MM.1S (cell line): ENCODE results near the gene DGLUCY.

Experiments used
- EZH2phosphoT487 ChIP-seq: fragments of 300-600 bp; sonication (generic); IDR thresholded peaks from 2 replicates; pipeline ENCODE4 v1.6.1; 2018; ENCODE audit warnings: antibody characterized with exemption, low read length
- TF ChIP-seq, protein P1 (sequence below): fragments of 300-600 bp; sonication (generic); IDR thresholded peaks from 2 replicates; pipeline ENCODE4 v1.5.1; 2016; ENCODE audit warnings: antibody characterized with exemption, low read length, mixed read lengths

DNA sequence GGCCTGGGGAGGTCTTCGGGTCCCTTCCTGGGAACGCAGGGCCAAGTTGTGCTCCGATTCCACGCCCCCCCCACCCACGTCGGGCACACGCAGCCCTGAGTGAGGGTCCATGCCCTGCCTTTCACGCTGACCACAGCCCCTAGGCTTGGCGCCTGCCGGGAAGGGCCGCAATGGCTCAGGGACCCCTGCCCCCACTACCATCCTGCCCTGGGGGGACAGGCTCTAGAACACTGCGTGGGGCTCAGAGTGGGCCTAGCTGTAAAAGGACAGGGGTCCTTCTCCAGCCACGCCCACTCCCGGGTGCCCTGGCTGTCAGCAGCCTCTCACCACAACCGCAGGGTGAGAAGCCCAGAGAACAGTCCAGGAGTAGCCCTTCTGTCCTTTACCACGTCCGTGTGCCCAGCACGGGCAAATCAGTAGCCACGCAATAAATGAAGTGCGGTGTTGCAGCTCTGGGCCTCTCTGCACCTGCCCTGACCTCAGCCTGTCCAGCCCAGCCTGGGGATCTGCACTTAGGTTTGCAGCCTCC lies 140.0 kb downstream of the DGLUCY start:
- TF ChIP-seq, protein P1, sequence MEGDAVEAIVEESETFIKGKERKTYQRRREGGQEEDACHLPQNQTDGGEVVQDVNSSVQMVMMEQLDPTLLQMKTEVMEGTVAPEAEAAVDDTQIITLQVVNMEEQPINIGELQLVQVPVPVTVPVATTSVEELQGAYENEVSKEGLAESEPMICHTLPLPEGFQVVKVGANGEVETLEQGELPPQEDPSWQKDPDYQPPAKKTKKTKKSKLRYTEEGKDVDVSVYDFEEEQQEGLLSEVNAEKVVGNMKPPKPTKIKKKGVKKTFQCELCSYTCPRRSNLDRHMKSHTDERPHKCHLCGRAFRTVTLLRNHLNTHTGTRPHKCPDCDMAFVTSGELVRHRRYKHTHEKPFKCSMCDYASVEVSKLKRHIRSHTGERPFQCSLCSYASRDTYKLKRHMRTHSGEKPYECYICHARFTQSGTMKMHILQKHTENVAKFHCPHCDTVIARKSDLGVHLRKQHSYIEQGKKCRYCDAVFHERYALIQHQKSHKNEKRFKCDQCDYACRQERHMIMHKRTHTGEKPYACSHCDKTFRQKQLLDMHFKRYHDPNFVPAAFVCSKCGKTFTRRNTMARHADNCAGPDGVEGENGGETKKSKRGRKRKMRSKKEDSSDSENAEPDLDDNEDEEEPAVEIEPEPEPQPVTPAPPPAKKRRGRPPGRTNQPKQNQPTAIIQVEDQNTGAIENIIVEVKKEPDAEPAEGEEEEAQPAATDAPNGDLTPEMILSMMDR: no peak
- TF ChIP-seq EZH2phosphoT487: no peak
